ENCODE results near the gene MAGEB17. TPM values are rescaled to one million over a fixed set of nuclear protein-coding genes. Genes with fewer than 3 reads are reported as not detected.
A peak's percentile ranks its signal among the peaks of the same experiment; 100 is the strongest.

Gene MAGEB17
- total and polyA plus RNA-seq, 2 donors (not counting 1 experiment from before 2014, with no cell fraction given): 0.10 TPM; not detected in 1

- Histone ChIP-seq H2AFZ (ENCODE audit: low read length) (no peak overlapping the region), H3K27ac (ENCODE audit: insufficient read depth, low read length) (no peak overlapping the region), H3K79me2 (ENCODE audit: control insufficient read depth, insufficient read depth, low read length) (no peaks in the 10 kb centered on the region), H3K27me3 (ENCODE audit: control insufficient read depth, insufficient read depth, low read length) (no peaks in the 10 kb centered on the region), H3K4me3 (replicated peaks in 1 of 4; ENCODE audit: control extremely low read depth in 1 of 4, insufficient read depth in 1 of 4, low read depth in 3 of 4, low read length in 4 of 4) (no peak overlapping the region), H3K36me3 (ENCODE audit: control insufficient read depth, insufficient read depth, low read length) (no peaks in the 10 kb centered on the region), H3K4me2 (ENCODE audit: extremely low read depth, insufficient read depth, low read length) (no peak overlapping the region), H3K9ac (ENCODE audit: insufficient read depth, low read length) (no peak overlapping the region), H4K20me1 (ENCODE audit: control insufficient read depth, extremely low read depth, insufficient read depth, low read length) (no peaks in the 10 kb centered on the region), H3K4me1 (ENCODE audit: control insufficient read depth, extremely low read depth, insufficient read depth, low read length) (peaks cover 5% of the 10 kb centered on the region), H3K9me3 (ENCODE audit: control insufficient read depth, insufficient read depth, low read depth, low read length) (no peaks in the 10 kb centered on the region)
- TF ChIP-seq EZH2 (IDR thresholded peaks at IDR 0.05; ENCODE audit: low read length, missing control alignments): no peak
- TF ChIP-seq CTCF (conservative IDR thresholded peaks at IDR 0.05 in 1 of 2, IDR thresholded peaks at IDR 0.05 in 1 of 2; ENCODE audit: low read depth in 1 of 2, low read length in 2 of 2): no peak
- no peak for DNase-seq (ENCODE audit: low read depth in 2 of 2)
Observed at GRCh38 chrX:16186380-16187007, 19.2 kb downstream of the MAGEB17 start.

- no peak for TF ChIP-seq EZH2 (IDR thresholded peaks at IDR 0.05; ENCODE audit: low read length, missing control alignments)
- no peak for TF ChIP-seq CTCF (conservative IDR thresholded peaks at IDR 0.05 in 1 of 2, IDR thresholded peaks at IDR 0.05 in 1 of 2; ENCODE audit: low read depth in 1 of 2, low read length in 2 of 2)
- Histone ChIP-seq H3K4me3 (replicated peaks in 1 of 4; ENCODE audit: control extremely low read depth in 1 of 4, insufficient read depth in 1 of 4, low read depth in 3 of 4, low read length in 4 of 4) (no peak overlapping the region), H3K36me3 (ENCODE audit: control insufficient read depth, insufficient read depth, low read length) (no peaks in the 10 kb centered on the region), H3K9ac (ENCODE audit: insufficient read depth, low read length) (no peak overlapping the region), H3K79me2 (ENCODE audit: control insufficient read depth, insufficient read depth, low read length) (no peaks in the 10 kb centered on the region), H3K4me1 (ENCODE audit: control insufficient read depth, extremely low read depth, insufficient read depth, low read length) (peaks cover 5% of the 10 kb centered on the region), H3K4me2 (ENCODE audit: extremely low read depth, insufficient read depth, low read length) (no peak overlapping the region), H3K9me3 (ENCODE audit: control insufficient read depth, insufficient read depth, low read depth, low read length) (no peaks in the 10 kb centered on the region), H3K27ac (ENCODE audit: insufficient read depth, low read length) (no peak overlapping the region), H3K27me3 (ENCODE audit: control insufficient read depth, insufficient read depth, low read length) (no peaks in the 10 kb centered on the region), H4K20me1 (ENCODE audit: control insufficient read depth, extremely low read depth, insufficient read depth, low read length) (no peaks in the 10 kb centered on the region), H2AFZ (ENCODE audit: low read length) (no peak overlapping the region)
- no peak for DNase-seq (ENCODE audit: low read depth in 2 of 2)
Observed at GRCh38 chrX:16187024-16187760, 19.9 kb downstream of the MAGEB17 start.

- Histone ChIP-seq H4K20me1 (ENCODE audit: control insufficient read depth, extremely low read depth, insufficient read depth, low read length) (no peaks in the 10 kb centered on the region), H3K4me2 (ENCODE audit: extremely low read depth, insufficient read depth, low read length) (no peak overlapping the region), H3K36me3 (ENCODE audit: control insufficient read depth, insufficient read depth, low read length) (no peaks in the 10 kb centered on the region), H3K9ac (ENCODE audit: insufficient read depth, low read length) (no peak overlapping the region), H3K27me3 (ENCODE audit: control insufficient read depth, insufficient read depth, low read length) (no peaks in the 10 kb centered on the region), H3K79me2 (ENCODE audit: control insufficient read depth, insufficient read depth, low read length) (no peaks in the 10 kb centered on the region), H3K9me3 (ENCODE audit: control insufficient read depth, insufficient read depth, low read depth, low read length) (no peaks in the 10 kb centered on the region), H3K4me1 (ENCODE audit: control insufficient read depth, extremely low read depth, insufficient read depth, low read length) (peaks cover 5% of the 10 kb centered on the region), H3K4me3 (replicated peaks in 1 of 4; ENCODE audit: control extremely low read depth in 1 of 4, insufficient read depth in 1 of 4, low read depth in 3 of 4, low read length in 4 of 4) (no peak overlapping the region), H2AFZ (ENCODE audit: low read length) (no peak overlapping the region), H3K27ac (ENCODE audit: insufficient read depth, low read length) (no peak overlapping the region)
- TF ChIP-seq CTCF (conservative IDR thresholded peaks at IDR 0.05 in 1 of 2, IDR thresholded peaks at IDR 0.05 in 1 of 2; ENCODE audit: low read depth in 1 of 2, low read length in 2 of 2): no peak
- TF ChIP-seq EZH2 (IDR thresholded peaks at IDR 0.05; ENCODE audit: low read length, missing control alignments): no peak
- DNase-seq (ENCODE audit: low read depth in 2 of 2): peak in 1 of 2 donors; percentile 61
Observed at GRCh38 chrX:16188687-16189086, 21.4 kb downstream of the MAGEB17 start.
